Measurements from ENCODE around the gene PLCB4.

Gene PLCB4

GRCh38 chr20:9109566-9109965 lies 40.7 kb downstream of the PLCB4 start:
- no peak for DNase-seq

GRCh38 chr20:9110365-9110764 lies 41.5 kb downstream of the PLCB4 start:
- DNase-seq: no peak

GRCh38 chr20:9110916-9111432 lies 42.1 kb downstream of the PLCB4 start:
- no peak for DNase-seq

DNA sequence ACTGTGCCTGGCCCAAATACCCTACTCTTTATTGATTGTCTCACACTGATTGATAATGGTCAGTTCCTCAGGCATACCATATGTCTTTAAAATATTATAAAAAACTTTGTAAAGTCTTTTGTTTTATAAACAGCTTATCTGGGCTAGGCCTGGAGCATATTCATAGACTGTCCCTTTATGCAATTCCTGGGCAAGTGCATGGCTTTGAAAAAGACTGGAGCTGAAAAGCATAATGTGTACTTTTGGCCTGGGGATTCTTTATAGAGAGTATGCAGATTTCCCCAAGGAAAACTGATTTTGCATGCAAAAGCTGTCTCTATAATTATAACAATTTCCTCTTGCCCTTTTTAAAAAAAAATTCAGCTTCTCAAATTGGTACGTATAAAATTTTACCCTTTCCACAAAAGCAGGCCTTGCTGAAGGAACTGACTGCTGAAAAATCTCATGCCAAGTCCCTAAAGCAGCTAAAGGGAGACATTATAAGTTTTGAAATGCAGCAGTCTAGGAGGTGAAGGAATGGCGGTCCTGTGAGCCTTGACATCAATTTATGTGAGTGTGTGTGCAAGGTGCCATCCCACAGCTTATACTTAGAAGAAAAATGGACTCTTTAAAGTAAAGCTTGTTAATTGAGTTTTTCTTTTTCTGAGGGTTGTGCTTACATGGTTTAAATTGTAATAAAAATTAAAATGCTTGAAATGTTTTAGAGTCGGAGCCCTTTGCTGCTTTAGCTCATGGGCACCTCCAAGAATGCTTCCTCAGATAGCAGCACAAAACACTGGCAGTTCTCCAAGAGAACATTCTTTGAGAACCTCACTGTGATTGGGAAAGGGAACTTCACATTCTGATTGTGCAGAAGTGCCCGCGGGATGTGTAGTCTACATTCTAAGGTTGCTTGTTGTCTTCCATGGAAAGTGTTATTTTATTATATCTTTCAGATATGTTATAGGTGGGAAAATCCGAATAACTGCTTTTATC lies 43.9 kb downstream of the PLCB4 start:
- DNase-seq: no peak

DNA sequence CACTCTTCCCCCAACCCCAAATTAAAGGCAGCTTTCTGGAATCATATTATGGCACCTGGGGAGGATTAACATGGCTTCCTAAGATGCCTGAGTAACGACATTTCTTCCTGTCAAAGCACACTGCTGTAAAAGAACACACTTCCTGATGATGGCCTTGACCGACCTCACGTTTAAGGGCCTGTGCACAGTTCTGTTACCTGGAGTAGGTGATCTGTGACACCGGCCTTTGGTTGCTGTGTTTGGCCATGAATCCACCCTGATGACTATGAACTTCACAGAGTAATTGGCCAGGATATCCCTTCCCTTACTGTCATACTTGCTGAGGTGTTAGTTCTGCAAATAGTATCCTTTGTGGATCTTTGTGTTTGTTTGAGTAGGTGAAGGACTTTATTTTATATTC lies 45.8 kb downstream of the PLCB4 start:
- peak; percentile 47 for DNase-seq

DNA sequence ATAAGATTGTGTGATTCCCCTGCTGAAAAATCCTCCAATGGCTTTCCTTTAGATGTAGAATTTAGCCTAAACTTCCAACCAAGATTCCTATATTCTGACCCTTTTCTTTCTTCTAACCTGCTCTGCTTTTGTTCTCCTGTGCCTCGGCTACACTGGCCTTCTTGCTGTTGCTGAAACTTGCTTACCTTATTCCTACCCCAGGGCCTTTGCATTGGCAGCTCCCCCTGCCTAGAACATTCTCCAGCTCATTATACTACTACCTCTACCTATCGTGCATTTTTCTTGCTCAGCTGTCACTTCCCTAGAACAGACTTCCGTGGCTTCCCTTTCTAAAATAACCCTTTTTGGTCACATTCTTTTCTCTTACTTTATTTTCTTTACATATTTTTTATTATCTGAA lies 48.7 kb downstream of the PLCB4 start:
- DNase-seq: no peak

DNA sequence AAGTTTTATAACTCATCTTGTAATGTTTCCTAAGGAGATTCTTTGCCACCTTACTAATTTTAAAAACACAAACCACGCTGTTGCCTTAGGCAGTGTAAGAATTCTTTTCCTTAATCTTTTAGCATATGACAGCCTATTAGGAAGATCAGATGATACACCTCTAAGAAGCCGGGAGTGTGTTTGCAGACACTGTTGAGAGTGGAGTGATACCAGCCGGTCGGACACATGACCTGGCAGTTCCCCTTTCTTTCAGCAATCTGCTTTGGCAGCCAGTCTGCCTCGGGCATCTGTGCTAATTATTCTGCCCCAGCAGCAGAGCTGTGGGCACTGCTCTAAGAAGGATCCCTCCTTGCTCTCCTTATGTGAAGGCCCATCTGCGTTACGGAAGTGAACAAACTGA lies 50.9 kb downstream of the PLCB4 start:
- DNase-seq: no peak

- DNase-seq: no peak
Observed at GRCh38 chr20:9121211-9121610, 52.3 kb downstream of the PLCB4 start.

DNA sequence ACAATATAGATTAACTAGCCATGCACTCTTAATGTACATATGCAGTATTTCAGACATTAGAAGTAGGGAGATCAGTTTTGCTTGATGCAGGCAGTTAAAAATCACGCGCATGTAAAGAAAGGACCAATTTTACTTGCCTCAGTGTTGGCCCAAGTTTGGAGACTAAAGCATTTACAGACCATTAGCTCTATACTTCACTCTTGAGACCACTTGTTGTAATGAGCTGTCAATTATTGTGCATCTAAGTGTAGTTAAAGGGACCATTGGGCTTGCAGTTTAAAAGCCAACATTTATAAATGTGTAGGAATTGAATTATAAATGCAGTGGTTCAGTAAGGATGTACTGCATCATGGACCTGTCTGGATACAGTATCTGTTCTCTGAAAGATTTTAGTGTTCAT lies 53.7 kb downstream of the PLCB4 start:
- DNase-seq: no peak

DNA sequence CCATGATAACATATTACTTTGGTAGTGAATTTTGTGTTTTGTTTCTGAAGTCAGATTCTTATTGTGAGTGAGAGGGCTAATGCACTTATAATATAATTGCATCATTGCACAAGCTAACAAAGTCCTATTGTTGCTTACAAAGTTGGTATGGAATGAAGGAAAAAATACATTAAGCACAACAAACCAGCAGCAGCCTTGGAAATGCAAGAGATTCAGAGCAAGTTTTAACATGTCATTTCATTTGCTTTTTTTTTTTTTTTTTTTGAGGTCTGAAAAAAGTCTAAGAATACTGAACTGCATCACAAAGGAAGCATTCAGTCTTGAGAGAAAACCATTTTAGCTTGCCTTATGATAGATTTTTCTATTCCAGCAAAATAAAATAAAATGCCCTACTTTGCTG lies 57.6 kb downstream of the PLCB4 start:
- no peak for DNase-seq

GRCh38 chr20:9128568-9128967 lies 59.7 kb downstream of the PLCB4 start:
- DNase-seq: no peak

GRCh38 chr20:9129756-9130155 lies 60.9 kb downstream of the PLCB4 start:
- DNase-seq: no peak

GRCh38 chr20:9130521-9130920 lies 61.6 kb downstream of the PLCB4 start:
- DNase-seq: no peak

GRCh38 chr20:9131841-9132240 lies 63.0 kb downstream of the PLCB4 start:
- no peak for DNase-seq

GRCh38 chr20:9134346-9134745 lies 65.5 kb downstream of the PLCB4 start:
- DNase-seq: no peak

DNA sequence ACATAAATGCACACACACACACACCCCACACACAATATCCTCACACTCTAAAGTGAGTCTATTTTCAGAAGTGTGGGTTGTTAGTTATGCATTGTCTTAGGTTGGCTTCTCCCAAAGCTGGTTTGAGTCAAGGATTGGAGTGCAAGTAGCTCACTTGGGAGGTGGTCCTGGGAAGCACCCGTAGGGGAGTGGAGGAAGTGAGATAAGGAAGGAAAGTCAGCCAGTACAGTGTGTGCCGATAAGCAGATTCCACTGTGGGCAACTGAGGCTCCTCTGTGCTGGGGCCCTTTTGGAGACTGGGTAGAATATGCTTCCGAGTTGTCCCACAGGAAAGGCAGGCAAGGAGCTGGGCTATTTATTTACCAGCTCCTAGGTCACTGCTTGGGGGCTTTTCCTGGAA lies 67.2 kb downstream of the PLCB4 start:
- no peak for DNase-seq

GRCh38 chr20:9137001-9137400 lies 68.1 kb downstream of the PLCB4 start:
- no peak for DNase-seq

DNA sequence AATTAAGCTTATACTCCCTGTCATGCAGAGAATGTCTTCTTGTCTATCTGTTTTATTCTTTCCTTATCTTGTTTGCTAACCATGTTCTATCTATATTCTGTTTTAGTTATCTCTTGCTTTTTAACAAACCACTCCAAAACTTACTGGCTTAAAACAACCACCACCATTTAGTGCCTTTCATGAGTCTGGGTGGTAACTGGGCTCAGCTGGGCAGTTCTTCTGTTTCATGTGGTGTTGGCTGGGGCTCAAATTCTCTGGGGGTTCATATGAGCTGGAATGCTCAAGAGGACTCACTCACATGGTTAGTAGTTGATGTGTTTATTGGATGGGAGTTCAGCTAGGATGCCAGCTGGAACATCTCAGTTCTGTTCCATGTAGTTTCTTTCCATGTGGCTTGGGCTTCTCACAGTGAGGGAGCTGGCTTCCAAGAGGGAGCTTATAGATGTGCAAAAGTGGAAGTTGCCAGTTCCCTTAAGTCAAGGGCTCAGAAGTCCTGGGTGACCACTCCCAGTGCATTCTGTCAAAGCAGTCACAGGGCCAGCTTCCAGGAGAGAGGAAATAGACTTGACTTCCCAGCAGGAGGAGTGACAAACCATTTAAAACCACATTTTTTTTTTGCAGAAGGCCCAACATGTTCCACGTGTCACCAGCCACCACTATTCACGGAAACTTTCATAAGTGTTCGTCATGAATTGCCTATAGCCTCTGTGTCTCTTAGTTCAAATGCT lies 70.4 kb downstream of the PLCB4 start:
- DNase-seq: no peak

GRCh38 chr20:9140162-9140760 lies 71.4 kb downstream of the PLCB4 start:
- no peak for DNase-seq

DNA sequence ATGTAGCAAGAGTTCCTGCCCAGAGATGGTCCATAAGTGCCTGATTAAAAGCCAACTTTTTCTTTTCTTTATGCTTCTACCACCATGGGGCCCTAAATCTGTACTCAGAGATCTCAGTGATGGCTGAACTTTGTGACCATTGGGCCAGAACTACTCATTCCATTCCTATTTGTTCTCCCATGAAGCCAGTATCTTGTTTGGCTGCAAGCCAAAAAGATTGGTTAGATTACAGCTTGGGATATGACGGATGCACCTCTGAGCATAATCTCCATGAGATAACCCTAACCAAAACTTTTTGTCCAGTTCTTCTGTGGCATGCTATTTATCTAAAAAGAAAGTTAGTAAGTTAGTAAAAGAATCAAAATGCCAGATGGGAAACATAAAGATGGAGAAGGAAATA lies 72.2 kb downstream of the PLCB4 start:
- no peak for DNase-seq

- DNase-seq: no peak
Observed at GRCh38 chr20:9141921-9142320, 73.0 kb downstream of the PLCB4 start.

DNA sequence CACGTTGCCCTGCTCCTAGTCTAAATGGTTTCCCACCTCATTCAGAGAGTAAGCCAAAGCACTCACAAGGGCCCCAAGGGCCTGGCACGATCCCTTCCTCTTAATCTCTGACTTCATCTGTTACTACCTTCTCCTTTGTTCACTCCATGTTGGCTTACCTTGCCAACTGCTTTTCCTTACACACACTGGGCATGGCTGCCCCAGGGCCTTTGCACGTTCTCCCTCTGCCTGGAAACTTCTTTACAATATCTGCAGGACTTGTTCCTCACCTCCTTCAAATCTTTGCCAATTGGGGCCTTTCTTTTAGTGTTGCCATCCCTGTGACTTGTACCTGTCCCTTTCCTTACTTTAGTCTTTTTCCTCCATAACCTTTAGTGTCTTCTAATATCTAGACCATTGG lies 73.9 kb downstream of the PLCB4 start:
- no peak for DNase-seq

DNA sequence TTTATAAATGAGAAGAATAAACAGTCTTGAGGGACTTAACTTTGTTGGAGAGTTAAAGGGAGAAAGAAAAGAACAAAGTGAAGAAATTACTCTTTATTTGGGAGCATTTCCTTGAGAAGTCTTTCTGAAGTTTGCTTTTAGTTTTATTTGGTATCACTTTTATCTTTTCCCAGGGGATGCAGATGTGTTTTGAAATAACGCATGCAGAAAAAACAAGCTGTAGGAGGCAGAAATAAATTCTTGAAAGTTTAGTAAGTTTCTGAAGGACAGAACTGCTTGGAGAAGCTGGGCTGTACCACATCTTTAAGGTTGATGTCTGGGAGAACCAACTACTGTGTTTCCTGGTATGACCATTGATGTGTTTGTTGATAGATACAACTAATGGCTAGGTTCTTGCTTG lies 75.0 kb downstream of the PLCB4 start:
- no peak for DNase-seq

GRCh38 chr20:9144643-9145042 lies 75.8 kb downstream of the PLCB4 start:
- no peak for DNase-seq

All from DMS53 (cell line).